Measurements from ENCODE around the gene UGGT1.

- TF ChIP-seq CTCF (conservative IDR thresholded peaks at IDR 0.05; ENCODE audit: low read depth, low read length) (no peak), EZH2 (IDR thresholded peaks at IDR 0.05; ENCODE audit: borderline replicate concordance, low read depth, low read length, poor library complexity, severe bottlenecking) (no peak)
Observed at GRCh38 chr2:128237081-128237534, 146.1 kb downstream of the UGGT1 start.
